Choroid plexus epithelial cell (primary cell): ENCODE results near the gene RNASE11.
A peak's percentile ranks its signal among the peaks of the same experiment; 100 is the strongest.

Experiments
- DNase-seq: peaks from one replicate; pipeline ENCODE4 v3.0.0-alpha.2; 2010; ENCODE audit warnings: low read depth
- H3K4me3 ChIP-seq: 2 replicates; pipeline ENCODE4 v1.5.1; 2011; ENCODE audit warnings: low read depth, mild to moderate bottlenecking, control low read depth, low read length, moderate library complexity
- TF ChIP-seq, protein P1 (sequence below): conservative IDR thresholded peaks from 2 replicates; pipeline ENCODE4 v1.5.1; 2011; ENCODE audit warnings: low read depth, mild to moderate bottlenecking, control low read depth, inconsistent platforms, low read length, moderate library complexity

The RNASE11 gene

DNA sequence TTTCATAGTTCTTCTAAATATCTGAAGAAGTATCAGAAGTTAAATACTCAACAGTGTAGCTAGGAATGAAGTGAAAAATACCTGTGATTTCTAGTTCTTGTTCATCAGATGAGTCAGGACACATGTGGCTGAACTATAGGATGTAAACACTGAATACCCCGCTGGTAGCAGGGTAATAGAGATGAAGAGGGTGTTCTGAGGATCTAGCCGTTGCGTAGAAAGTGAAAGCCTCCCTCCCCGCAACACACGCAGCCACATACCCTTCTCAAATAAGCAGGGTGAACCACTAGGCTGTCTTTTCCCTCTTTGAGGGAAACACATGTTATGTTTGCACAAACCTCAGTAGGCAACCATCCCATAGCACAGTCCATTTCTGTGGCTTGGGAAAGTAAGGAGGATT, 19.8 kb upstream of the RNASE11 start:
- TF ChIP-seq, protein P1, sequence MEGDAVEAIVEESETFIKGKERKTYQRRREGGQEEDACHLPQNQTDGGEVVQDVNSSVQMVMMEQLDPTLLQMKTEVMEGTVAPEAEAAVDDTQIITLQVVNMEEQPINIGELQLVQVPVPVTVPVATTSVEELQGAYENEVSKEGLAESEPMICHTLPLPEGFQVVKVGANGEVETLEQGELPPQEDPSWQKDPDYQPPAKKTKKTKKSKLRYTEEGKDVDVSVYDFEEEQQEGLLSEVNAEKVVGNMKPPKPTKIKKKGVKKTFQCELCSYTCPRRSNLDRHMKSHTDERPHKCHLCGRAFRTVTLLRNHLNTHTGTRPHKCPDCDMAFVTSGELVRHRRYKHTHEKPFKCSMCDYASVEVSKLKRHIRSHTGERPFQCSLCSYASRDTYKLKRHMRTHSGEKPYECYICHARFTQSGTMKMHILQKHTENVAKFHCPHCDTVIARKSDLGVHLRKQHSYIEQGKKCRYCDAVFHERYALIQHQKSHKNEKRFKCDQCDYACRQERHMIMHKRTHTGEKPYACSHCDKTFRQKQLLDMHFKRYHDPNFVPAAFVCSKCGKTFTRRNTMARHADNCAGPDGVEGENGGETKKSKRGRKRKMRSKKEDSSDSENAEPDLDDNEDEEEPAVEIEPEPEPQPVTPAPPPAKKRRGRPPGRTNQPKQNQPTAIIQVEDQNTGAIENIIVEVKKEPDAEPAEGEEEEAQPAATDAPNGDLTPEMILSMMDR = no peak
- no peak for DNase-seq
- no peak overlapping the region for H3K4me3 ChIP-seq

GRCh38 chr14:20606902-20607242, 19.1 kb upstream of the RNASE11 start:
- DNase-seq = no peak
- no peak overlapping the region for H3K4me3 ChIP-seq
- TF ChIP-seq, protein P1 = no peak

GRCh38 chr14:20606190-20606901, 18.5 kb upstream of the RNASE11 start:
- TF ChIP-seq, protein P1 = peak; percentile 77
- no peak overlapping the region for H3K4me3 ChIP-seq
- DNase-seq = peak; percentile 62

DNA sequence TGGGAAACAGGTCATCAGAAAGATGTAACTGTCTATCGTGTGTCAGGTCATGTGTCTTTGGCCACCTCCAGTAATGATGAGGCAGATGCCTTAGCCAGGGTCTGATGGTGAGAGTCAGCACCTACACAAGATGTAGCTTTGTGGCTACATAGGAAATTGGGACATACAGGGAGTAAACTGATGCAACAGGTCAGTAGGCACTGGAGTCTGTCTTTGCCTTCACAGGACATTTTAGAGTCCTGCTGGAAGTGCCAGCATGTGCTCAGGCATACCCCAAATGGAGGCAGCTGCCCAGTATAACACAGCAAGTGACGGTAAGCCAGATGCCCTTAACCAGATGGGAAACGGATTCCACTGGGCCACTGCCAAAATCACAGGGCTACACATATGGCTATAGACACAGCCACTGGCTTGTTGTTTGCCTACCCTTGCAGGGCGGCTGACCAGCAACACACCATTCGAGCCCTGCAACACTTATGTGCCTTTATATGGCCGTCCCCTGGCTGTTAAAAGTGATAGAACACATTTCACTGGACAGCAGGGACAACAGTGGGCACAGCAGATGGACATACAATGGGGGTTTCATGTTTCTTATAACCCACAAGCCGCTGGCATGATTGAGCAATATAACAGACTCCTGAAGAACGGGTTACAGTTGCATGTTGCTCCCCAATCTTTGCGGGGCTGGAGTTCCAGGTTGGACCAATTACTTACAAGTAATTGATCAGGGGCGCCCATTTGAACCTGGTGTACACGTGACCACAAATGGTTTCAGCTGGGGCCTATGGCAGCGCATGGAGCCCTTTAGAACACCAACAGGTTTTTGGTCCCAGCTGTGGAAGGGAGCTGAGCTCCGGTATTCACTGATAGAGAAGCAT, 16.3 kb upstream of the RNASE11 start:
- no peak overlapping the region for H3K4me3 ChIP-seq
- TF ChIP-seq, protein P1 = no peak
- DNase-seq = no peak

- H3K4me3 ChIP-seq = no peak overlapping the region
- TF ChIP-seq, protein P1 = no peak
- no peak for DNase-seq
Observed at GRCh38 chr14:20602583-20602982, 14.8 kb upstream of the RNASE11 start.

DNA sequence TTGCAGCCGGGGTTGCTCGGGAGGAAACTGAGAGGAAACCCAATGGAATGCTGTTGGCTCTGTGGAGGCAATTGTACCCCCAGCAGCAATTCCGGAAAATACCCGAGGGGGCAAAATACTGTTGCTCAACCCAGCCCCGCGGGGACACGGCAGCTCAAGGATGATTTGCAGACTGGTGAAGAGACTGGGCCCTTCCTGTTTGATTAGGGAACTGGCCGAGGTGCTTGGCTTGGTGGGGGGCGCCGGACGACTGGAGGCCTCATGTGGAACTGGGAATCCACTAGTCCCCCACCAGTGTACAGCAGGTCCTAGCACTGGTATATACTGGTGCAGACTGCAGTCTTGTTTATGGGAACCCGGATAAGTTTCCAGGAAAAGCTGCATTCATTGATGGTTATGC, 13.7 kb upstream of the RNASE11 start:
- TF ChIP-seq, protein P1 = no peak

More for the DNA sequence above, 13.7 kb upstream of the RNASE11 start:
- H3K4me3 ChIP-seq = no peak overlapping the region
- DNase-seq = no peak
